Uterus (tissue), 4 donors: Measurements from ENCODE around the gene UST. TPM values are rescaled to one million over a fixed set of nuclear protein-coding genes. Genes with fewer than 3 reads are reported as not detected.

Source experiments
- DNase-seq, 2 donors: peaks; one replicate each; pipeline ENCODE4 v3.0.0-alpha.2; 2019 to 2020
- H3K27ac ChIP-seq, 2 donors: fragments of 200-600 bp; sonication (generic); 1 replicate in 1 of 2; 2 replicates in 1 of 2; pipeline ENCODE4 v1.5.1; 2016 to 2018
- H3K27me3 ChIP-seq, 2 donors: fragments of 200-600 bp; sonication (generic); one replicate each; pipeline ENCODE4 v1.5.1; 2018 to 2019; ENCODE audit warnings: control low read depth in 1 of 2
- H3K36me3 ChIP-seq, 2 donors: fragments of 200-600 bp; sonication (generic); one replicate each; pipeline ENCODE4 v1.5.1; 2019; ENCODE audit warnings: control low read depth in 1 of 2
- H3K4me1 ChIP-seq, 2 donors: fragments of 200-600 bp; sonication (generic); one replicate each; pipeline ENCODE4 v1.5.1; 2018 to 2019; ENCODE audit warnings: control low read depth in 1 of 2
- H3K4me3 ChIP-seq, 2 donors: fragments of 200-600 bp; sonication (generic); 1 replicate in 1 of 2; 2 replicates in 1 of 2; pipeline ENCODE4 v1.5.1; 2018 to 2019; ENCODE audit warnings: mild to moderate bottlenecking in 1 of 2
- H3K9me3 ChIP-seq, 2 donors: fragments of 200-600 bp; sonication (generic); one replicate each; pipeline ENCODE4 v1.5.1; 2019; ENCODE audit warnings: control low read depth in 1 of 2
- CTCF ChIP-seq, 4 experiments: fragments of 200-600 bp in 2 of 4; fragments of 450-650 bp in 2 of 4; sonication (generic) in 2 of 4; IDR thresholded peaks; one replicate each; pipeline ENCODE4 v1.5.1; 2016 to 2019; ENCODE audit warnings: antibody characterized with exemption in 4 of 4, mild to moderate bottlenecking in 2 of 4, moderate library complexity in 1 of 4
- POLR2A ChIP-seq, 2 donors: fragments of 450-650 bp; IDR thresholded peaks; one replicate each; pipeline ENCODE4 v1.6.1; 2016; ENCODE audit warnings: antibody characterized with exemption in 2 of 2, mild to moderate bottlenecking in 1 of 2, moderate library complexity in 1 of 2
- intact Hi-C: fragments of 100-400 bp; cut with DNase I; formaldehyde crosslinking; loops from one replicate; pipeline ENCODE4 v1.15.1; 2023; ENCODE audit warnings: low total_unique reads
- total RNA-seq, 4 donors: library from RNA; depleted of rRNA in 3 of 4; stranded (reverse); fragments of >200 nt in 3 of 4; gene quantifications; one replicate each; pipeline versions ENCODE4 v1.1.0 to v1.2.4, GENCODE V29; 2014 to 2023
- donor health status: DM: yes; HTN: yes; CAD: no.

Gene UST
- total RNA-seq, 4 donors from 2014 or later: 6.1 to 23.2 (median 17.2) TPM

- intact Hi-C loops: no loop called here
- peak overlapping the region in 1 of 2 donors; percentile 18 for H3K27ac ChIP-seq
- no peak overlapping the region for H3K4me3 ChIP-seq
- H3K27me3 ChIP-seq: no peaks in the 10 kb centered on the region
- no peaks in the 10 kb centered on the region for H3K4me1 ChIP-seq
- no peak for TF ChIP-seq CTCF (IDR thresholded peaks at IDR 0.05)
- no peak for TF ChIP-seq POLR2A (IDR thresholded peaks at IDR 0.05)
- H3K9me3 ChIP-seq: no peaks in the 10 kb centered on the region
- DNase-seq: peak; percentile 42 to 47
- no peaks in the 10 kb centered on the region for H3K36me3 ChIP-seq
Measured at GRCh38 chr6:148934539-148934938, 187.7 kb downstream of the UST start.

- H3K27ac ChIP-seq: peak overlapping the region in 1 of 2 donors; percentile 18
Measured at GRCh38 chr6:148934961-148935360, 188.1 kb downstream of the UST start.

GRCh38 chr6:148935705-148936435 lies 189.0 kb downstream of the UST start:
- TF ChIP-seq POLR2A (IDR thresholded peaks at IDR 0.05) (no peak), CTCF (IDR thresholded peaks at IDR 0.05) (no peak)
- intact Hi-C loops: no loop called here
- Histone ChIP-seq H3K9me3 (no peaks in the 10 kb centered on the region), H3K4me1 (no peaks in the 10 kb centered on the region), H3K27me3 (no peaks in the 10 kb centered on the region), H3K36me3 (no peaks in the 10 kb centered on the region), H3K4me3 (no peak overlapping the region), H3K27ac (no peak overlapping the region)
- no peak for DNase-seq

More at GRCh38 chr6:148934961-148935360, 188.1 kb downstream of the UST start:
- intact Hi-C loops: no loop called here
- Histone ChIP-seq H3K27me3 (no peaks in the 10 kb centered on the region), H3K36me3 (no peaks in the 10 kb centered on the region), H3K4me1 (no peaks in the 10 kb centered on the region), H3K9me3 (no peaks in the 10 kb centered on the region), H3K4me3 (no peak overlapping the region)
- DNase-seq: no peak
- TF ChIP-seq POLR2A (IDR thresholded peaks at IDR 0.05) (no peak), CTCF (IDR thresholded peaks at IDR 0.05) (no peak)

- TF ChIP-seq POLR2A (IDR thresholded peaks at IDR 0.05): no peak
- TF ChIP-seq CTCF (IDR thresholded peaks at IDR 0.05): no peak
- Histone ChIP-seq H3K36me3 (no peaks in the 10 kb centered on the region), H3K4me1 (peaks cover 0 to 3% of the 10 kb centered on the region in 2 donors), H3K9me3 (no peaks in the 10 kb centered on the region), H3K27ac (no peak overlapping the region), H3K4me3 (no peak overlapping the region), H3K27me3 (no peaks in the 10 kb centered on the region)
- intact Hi-C loops: loop anchor here (10.0 kb wide), 1 partner anchor 369 kb away; no protein-coding TSS in a partner anchor
- DNase-seq: no peak
Measured at GRCh38 chr6:148943451-148943850, 196.6 kb downstream of the UST start.

- Histone ChIP-seq H3K4me3 (no peak overlapping the region), H3K27me3 (no peaks in the 10 kb centered on the region), H3K4me1 (peaks cover 0 to 3% of the 10 kb centered on the region in 2 donors), H3K36me3 (no peaks in the 10 kb centered on the region), H3K9me3 (no peaks in the 10 kb centered on the region), H3K27ac (peak overlapping the region in 1 of 2 donors; percentile 11)
- intact Hi-C loops: loop anchor here (5.0 to 10.0 kb wide), 2 partner anchors 197 to 370 kb away; partner anchors contain the start of gene UST
- no peak for TF ChIP-seq CTCF (IDR thresholded peaks at IDR 0.05)
- no peak for TF ChIP-seq POLR2A (IDR thresholded peaks at IDR 0.05)
- DNase-seq: no peak
Measured at GRCh38 chr6:148944608-148945007, 197.8 kb downstream of the UST start.
